ENCODE results near the gene TPM1. TPM values are rescaled to one million over a fixed set of nuclear protein-coding genes. Genes with fewer than 3 reads are reported as not detected.

The TPM1 gene
- total RNA-seq, 2 donors from 2014 or later = 245 to 363 TPM

DNA sequence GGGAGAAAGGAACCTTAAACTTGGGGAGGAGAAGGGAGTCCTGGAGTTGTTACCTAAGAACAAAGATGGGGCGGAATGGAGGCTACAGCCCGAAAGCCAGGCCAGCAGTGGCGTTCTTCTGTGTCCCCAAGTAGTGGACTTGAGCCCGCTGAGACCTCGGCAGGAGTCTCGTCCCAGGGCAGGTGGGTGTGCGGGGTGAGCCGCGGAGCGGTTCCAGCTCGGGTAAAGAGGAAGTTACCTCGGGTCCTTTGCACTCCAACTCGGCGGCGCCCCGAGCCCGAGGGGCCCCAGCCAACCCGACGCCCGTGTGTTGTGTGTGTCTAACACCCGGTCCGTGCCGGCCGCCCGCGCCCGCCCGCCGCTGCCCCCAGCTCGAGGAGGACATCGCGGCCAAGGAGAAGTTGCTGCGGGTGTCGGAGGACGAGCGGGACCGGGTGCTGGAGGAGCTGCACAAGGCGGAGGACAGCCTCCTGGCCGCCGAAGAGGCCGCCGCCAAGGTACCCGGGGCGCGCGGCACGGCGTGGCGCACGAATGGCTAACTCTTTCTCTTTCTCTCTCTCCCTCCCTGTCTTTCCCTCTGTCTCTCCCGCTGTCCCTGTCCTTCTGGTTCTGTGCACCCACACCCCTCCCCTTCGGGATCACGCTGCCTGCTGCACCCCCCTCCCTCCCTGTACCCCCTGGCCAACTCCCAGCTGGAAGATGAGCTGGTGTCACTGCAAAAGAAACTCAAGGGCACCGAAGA is 959 bp downstream of the TPM1 start:
- 1% methylated on average over 21 to 54 of the region's 54 CpGs for WGBS, 2 experiments (ENCODE audit: insufficient coverage in 1 of 2, insufficient read length in 1 of 2)
- H3K27ac ChIP-seq (ENCODE audit: low read depth, low read length) = no peak overlapping the region
- peaks cover 34% of the 10 kb centered on the region for H3K36me3 ChIP-seq (ENCODE audit: control insufficient read depth, insufficient read depth, low read length)
- H3K27ac Mint-ChIP-seq = peak overlapping the region; percentile 84
- peak; percentile 67 for DNase-seq
- peak overlapping the region; percentile 97 for H3K4me3 ChIP-seq (ENCODE audit: low read length)
- TF ChIP-seq, protein P1, sequence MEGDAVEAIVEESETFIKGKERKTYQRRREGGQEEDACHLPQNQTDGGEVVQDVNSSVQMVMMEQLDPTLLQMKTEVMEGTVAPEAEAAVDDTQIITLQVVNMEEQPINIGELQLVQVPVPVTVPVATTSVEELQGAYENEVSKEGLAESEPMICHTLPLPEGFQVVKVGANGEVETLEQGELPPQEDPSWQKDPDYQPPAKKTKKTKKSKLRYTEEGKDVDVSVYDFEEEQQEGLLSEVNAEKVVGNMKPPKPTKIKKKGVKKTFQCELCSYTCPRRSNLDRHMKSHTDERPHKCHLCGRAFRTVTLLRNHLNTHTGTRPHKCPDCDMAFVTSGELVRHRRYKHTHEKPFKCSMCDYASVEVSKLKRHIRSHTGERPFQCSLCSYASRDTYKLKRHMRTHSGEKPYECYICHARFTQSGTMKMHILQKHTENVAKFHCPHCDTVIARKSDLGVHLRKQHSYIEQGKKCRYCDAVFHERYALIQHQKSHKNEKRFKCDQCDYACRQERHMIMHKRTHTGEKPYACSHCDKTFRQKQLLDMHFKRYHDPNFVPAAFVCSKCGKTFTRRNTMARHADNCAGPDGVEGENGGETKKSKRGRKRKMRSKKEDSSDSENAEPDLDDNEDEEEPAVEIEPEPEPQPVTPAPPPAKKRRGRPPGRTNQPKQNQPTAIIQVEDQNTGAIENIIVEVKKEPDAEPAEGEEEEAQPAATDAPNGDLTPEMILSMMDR (conservative IDR thresholded peaks at IDR 0.05) = no peak
- H3K27me3 ChIP-seq (ENCODE audit: control insufficient read depth, insufficient read depth, low read length, poor library complexity, severe bottlenecking) = peaks cover 4% of the 10 kb centered on the region
- no peaks in the 10 kb centered on the region for H3K9me3 ChIP-seq (ENCODE audit: control insufficient read depth, low read length)
- H3K4me1 Mint-ChIP-seq = peaks cover 49% of the 10 kb centered on the region
- peaks cover 20% of the 10 kb centered on the region for H3K4me1 ChIP-seq (ENCODE audit: control insufficient read depth, insufficient read depth, low read length)
- H3K9ac ChIP-seq (ENCODE audit: extremely low read depth, low read length, poor library complexity, severe bottlenecking) = peak overlapping the region; percentile 81
- H3K27me3 Mint-ChIP-seq (ENCODE audit: insufficient read depth) = peaks cover 27% of the 10 kb centered on the region
- H3K4me3 Mint-ChIP-seq = peak overlapping the region; percentile 83
- no peaks in the 10 kb centered on the region for H3K9me3 Mint-ChIP-seq
- H3K36me3 Mint-ChIP-seq (ENCODE audit: low read depth) = peaks cover 13% of the 10 kb centered on the region

GRCh38 chr15:63044077-63044644 is 1.6 kb downstream of the TPM1 start:
- Mint-ChIP-seq H3K36me3 (ENCODE audit: low read depth) (peaks cover 13% of the 10 kb centered on the region), H3K27ac (peak overlapping the region; percentile 92), H3K4me1 (peaks cover 52% of the 10 kb centered on the region), H3K4me3 (peak overlapping the region; percentile 83), H3K27me3 (ENCODE audit: insufficient read depth) (peaks cover 26% of the 10 kb centered on the region), H3K9me3 (no peaks in the 10 kb centered on the region)
- Histone ChIP-seq H3K4me3 (ENCODE audit: low read length) (peak overlapping the region; percentile 97), H3K9me3 (ENCODE audit: control insufficient read depth, low read length) (no peaks in the 10 kb centered on the region), H3K27me3 (ENCODE audit: control insufficient read depth, insufficient read depth, low read length, poor library complexity, severe bottlenecking) (peaks cover 4% of the 10 kb centered on the region), H3K27ac (ENCODE audit: low read depth, low read length) (peak overlapping the region; percentile 27), H3K9ac (ENCODE audit: extremely low read depth, low read length, poor library complexity, severe bottlenecking) (peak overlapping the region; percentile 81), H3K36me3 (ENCODE audit: control insufficient read depth, insufficient read depth, low read length) (peaks cover 34% of the 10 kb centered on the region), H3K4me1 (ENCODE audit: control insufficient read depth, insufficient read depth, low read length) (peaks cover 20% of the 10 kb centered on the region)
- no peak for DNase-seq
- 14 to 33% methylated on average over 4 to 6 of the region's 7 CpGs for WGBS, 2 experiments (ENCODE audit: insufficient coverage in 1 of 2, insufficient read length in 1 of 2)
- TF ChIP-seq, protein P1 (conservative IDR thresholded peaks at IDR 0.05) = no peak

GRCh38 chr15:63044645-63045464 is 2.3 kb downstream of the TPM1 start:
- Histone ChIP-seq H3K27me3 (ENCODE audit: control insufficient read depth, insufficient read depth, low read length, poor library complexity, severe bottlenecking) (peaks cover 4% of the 10 kb centered on the region), H3K9ac (ENCODE audit: extremely low read depth, low read length, poor library complexity, severe bottlenecking) (peak overlapping the region; percentile 81), H3K4me3 (ENCODE audit: low read length) (peak overlapping the region; percentile 97), H3K36me3 (ENCODE audit: control insufficient read depth, insufficient read depth, low read length) (peaks cover 41% of the 10 kb centered on the region), H3K27ac (ENCODE audit: low read depth, low read length) (peak overlapping the region; percentile 27), H3K9me3 (ENCODE audit: control insufficient read depth, low read length) (no peaks in the 10 kb centered on the region), H3K4me1 (ENCODE audit: control insufficient read depth, insufficient read depth, low read length) (peaks cover 23% of the 10 kb centered on the region)
- Mint-ChIP-seq H3K36me3 (ENCODE audit: low read depth) (peaks cover 13% of the 10 kb centered on the region), H3K27ac (peak overlapping the region; percentile 92), H3K4me3 (peak overlapping the region; percentile 83), H3K9me3 (no peaks in the 10 kb centered on the region), H3K4me1 (peaks cover 59% of the 10 kb centered on the region), H3K27me3 (ENCODE audit: insufficient read depth) (peaks cover 19% of the 10 kb centered on the region)
- peak; percentile 84 for DNase-seq
- 12 to 24% methylated on average over 2 to 6 of the region's 6 CpGs for WGBS, 2 experiments (ENCODE audit: insufficient coverage in 1 of 2, insufficient read length in 1 of 2)
- TF ChIP-seq, protein P1 (conservative IDR thresholded peaks at IDR 0.05) = no peak
